ENCODE data around the gene CARHSP1. TPM values are rescaled to one million over a fixed set of nuclear protein-coding genes. Genes with fewer than 3 reads are reported as not detected.

CARHSP1 gene
- total and polyA plus RNA-seq, 2 of the 8 experiments (the other 6 are each of a cell fraction or from before 2014, with no cell fraction given): 292 to 300 TPM

- TF ChIP-seq SP2 (IDR thresholded peaks at IDR 0.05; ENCODE audit: low read length): no peak
- TF ChIP-seq, protein P1, sequence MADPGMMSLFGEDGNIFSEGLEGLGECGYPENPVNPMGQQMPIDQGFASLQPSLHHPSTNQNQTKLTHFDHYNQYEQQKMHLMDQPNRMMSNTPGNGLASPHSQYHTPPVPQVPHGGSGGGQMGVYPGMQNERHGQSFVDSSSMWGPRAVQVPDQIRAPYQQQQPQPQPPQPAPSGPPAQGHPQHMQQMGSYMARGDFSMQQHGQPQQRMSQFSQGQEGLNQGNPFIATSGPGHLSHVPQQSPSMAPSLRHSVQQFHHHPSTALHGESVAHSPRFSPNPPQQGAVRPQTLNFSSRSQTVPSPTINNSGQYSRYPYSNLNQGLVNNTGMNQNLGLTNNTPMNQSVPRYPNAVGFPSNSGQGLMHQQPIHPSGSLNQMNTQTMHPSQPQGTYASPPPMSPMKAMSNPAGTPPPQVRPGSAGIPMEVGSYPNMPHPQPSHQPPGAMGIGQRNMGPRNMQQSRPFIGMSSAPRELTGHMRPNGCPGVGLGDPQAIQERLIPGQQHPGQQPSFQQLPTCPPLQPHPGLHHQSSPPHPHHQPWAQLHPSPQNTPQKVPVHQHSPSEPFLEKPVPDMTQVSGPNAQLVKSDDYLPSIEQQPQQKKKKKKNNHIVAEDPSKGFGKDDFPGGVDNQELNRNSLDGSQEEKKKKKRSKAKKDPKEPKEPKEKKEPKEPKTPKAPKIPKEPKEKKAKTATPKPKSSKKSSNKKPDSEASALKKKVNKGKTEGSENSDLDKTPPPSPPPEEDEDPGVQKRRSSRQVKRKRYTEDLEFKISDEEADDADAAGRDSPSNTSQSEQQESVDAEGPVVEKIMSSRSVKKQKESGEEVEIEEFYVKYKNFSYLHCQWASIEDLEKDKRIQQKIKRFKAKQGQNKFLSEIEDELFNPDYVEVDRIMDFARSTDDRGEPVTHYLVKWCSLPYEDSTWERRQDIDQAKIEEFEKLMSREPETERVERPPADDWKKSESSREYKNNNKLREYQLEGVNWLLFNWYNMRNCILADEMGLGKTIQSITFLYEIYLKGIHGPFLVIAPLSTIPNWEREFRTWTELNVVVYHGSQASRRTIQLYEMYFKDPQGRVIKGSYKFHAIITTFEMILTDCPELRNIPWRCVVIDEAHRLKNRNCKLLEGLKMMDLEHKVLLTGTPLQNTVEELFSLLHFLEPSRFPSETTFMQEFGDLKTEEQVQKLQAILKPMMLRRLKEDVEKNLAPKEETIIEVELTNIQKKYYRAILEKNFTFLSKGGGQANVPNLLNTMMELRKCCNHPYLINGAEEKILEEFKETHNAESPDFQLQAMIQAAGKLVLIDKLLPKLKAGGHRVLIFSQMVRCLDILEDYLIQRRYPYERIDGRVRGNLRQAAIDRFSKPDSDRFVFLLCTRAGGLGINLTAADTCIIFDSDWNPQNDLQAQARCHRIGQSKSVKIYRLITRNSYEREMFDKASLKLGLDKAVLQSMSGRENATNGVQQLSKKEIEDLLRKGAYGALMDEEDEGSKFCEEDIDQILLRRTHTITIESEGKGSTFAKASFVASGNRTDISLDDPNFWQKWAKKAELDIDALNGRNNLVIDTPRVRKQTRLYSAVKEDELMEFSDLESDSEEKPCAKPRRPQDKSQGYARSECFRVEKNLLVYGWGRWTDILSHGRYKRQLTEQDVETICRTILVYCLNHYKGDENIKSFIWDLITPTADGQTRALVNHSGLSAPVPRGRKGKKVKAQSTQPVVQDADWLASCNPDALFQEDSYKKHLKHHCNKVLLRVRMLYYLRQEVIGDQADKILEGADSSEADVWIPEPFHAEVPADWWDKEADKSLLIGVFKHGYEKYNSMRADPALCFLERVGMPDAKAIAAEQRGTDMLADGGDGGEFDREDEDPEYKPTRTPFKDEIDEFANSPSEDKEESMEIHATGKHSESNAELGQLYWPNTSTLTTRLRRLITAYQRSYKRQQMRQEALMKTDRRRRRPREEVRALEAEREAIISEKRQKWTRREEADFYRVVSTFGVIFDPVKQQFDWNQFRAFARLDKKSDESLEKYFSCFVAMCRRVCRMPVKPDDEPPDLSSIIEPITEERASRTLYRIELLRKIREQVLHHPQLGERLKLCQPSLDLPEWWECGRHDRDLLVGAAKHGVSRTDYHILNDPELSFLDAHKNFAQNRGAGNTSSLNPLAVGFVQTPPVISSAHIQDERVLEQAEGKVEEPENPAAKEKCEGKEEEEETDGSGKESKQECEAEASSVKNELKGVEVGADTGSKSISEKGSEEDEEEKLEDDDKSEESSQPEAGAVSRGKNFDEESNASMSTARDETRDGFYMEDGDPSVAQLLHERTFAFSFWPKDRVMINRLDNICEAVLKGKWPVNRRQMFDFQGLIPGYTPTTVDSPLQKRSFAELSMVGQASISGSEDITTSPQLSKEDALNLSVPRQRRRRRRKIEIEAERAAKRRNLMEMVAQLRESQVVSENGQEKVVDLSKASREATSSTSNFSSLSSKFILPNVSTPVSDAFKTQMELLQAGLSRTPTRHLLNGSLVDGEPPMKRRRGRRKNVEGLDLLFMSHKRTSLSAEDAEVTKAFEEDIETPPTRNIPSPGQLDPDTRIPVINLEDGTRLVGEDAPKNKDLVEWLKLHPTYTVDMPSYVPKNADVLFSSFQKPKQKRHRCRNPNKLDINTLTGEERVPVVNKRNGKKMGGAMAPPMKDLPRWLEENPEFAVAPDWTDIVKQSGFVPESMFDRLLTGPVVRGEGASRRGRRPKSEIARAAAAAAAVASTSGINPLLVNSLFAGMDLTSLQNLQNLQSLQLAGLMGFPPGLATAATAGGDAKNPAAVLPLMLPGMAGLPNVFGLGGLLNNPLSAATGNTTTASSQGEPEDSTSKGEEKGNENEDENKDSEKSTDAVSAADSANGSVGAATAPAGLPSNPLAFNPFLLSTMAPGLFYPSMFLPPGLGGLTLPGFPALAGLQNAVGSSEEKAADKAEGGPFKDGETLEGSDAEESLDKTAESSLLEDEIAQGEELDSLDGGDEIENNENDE (IDR thresholded peaks at IDR 0.05; ENCODE audit: insufficient replicate concordance, low read length): peak; percentile 78
- TF ChIP-seq JUND (IDR thresholded peaks at IDR 0.05; ENCODE audit: low read length): no peak; the same call in 1 of the 2 replicates
- no peak for TF ChIP-seq SAP30 (IDR thresholded peaks at IDR 0.05; ENCODE audit: insufficient read depth, insufficient replicate concordance, low read length)
- TF ChIP-seq SP4 (IDR thresholded peaks at IDR 0.05; ENCODE audit: low read length): no peak
- TF ChIP-seq GTF2F1 (IDR thresholded peaks at IDR 0.05; ENCODE audit: borderline replicate concordance, low read depth, low read length): no peak; the same call in 1 of the 2 replicates
- TF ChIP-seq EGR1 (IDR thresholded peaks at IDR 0.05; ENCODE audit: borderline replicate concordance, low read depth, low read length): no peak
- TF ChIP-seq ATF3 (IDR thresholded peaks at IDR 0.05; ENCODE audit: insufficient read depth, low read depth, low read length): no peak
- peak; percentile 68 for TF ChIP-seq YY1 (IDR thresholded peaks at IDR 0.05; ENCODE audit: low read depth, low read length)
- peak; percentile 82 for TF ChIP-seq POLR2AphosphoS5 (IDR thresholded peaks at IDR 0.05; ENCODE audit: low read depth, low read length)
These were observed 36.7 kb downstream of the CARHSP1 start (continued) for GRCh38 chr16:8831871-8832716.
